Measurements from ENCODE around the gene COQ5.

GRCh38 chr12:120453977-120454376 is 75.0 kb downstream of the COQ5 start:
- TF ChIP-seq, protein P1, sequence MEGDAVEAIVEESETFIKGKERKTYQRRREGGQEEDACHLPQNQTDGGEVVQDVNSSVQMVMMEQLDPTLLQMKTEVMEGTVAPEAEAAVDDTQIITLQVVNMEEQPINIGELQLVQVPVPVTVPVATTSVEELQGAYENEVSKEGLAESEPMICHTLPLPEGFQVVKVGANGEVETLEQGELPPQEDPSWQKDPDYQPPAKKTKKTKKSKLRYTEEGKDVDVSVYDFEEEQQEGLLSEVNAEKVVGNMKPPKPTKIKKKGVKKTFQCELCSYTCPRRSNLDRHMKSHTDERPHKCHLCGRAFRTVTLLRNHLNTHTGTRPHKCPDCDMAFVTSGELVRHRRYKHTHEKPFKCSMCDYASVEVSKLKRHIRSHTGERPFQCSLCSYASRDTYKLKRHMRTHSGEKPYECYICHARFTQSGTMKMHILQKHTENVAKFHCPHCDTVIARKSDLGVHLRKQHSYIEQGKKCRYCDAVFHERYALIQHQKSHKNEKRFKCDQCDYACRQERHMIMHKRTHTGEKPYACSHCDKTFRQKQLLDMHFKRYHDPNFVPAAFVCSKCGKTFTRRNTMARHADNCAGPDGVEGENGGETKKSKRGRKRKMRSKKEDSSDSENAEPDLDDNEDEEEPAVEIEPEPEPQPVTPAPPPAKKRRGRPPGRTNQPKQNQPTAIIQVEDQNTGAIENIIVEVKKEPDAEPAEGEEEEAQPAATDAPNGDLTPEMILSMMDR (IDR thresholded peaks at IDR 0.05; ENCODE audit: low read length): peak; percentile 60
- TF ChIP-seq EZH2 (optimal IDR thresholded peaks at IDR 0.05; ENCODE audit: low read depth, low read length) (no peak), EZH2phosphoT487 (IDR thresholded peaks at IDR 0.05; ENCODE audit: low read length) (no peak)

Measured in MM.1S (cell line).